ENCODE measurements around the gene OR13J1. TPM values are rescaled to one million over a fixed set of nuclear protein-coding genes. Genes with fewer than 3 reads are reported as not detected.

OR13J1 gene
- total and polyA plus RNA-seq, 4 donors = not detected

DNA sequence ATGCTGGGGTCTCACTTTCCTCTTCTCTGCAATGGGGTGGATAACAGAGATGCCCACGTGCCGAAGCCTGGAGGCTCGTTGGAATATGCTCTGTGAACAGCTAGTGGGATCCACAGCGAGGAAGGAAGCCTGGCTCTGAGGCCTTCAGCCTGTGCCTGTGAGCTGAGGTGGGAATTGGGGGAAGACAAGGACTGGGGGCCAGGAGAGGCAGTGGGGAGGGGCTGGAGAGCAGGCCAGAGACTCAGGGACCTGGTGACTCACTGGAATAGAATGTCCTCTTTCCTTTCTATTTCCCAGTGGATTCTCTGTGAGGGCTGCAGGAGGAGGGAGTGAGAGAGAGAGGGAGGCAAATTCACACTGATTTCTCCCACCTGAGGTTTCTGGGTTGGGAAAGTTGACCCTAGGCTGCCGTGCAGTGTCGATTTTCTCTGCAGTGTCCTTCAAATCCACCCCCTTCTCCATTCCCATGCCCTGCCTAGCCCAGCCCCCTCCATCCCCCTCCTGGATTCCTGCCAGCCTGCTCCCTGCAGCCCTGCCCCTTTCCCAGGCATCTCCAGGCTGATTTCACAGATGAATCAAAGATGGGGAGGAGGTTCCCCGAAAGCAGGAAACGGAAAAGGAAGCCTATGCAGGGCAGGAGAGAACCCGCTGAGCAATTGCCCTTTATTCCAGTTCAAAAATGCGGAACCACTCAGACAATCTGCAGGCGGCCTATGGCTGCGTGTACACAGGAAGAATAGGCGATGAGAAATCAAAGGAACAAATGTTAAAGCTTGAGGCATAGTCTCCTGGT lies 37.7 kb upstream of the OR13J1 start:
- Histone ChIP-seq H3K4me3 (no peak overlapping the region), H3K36me3 (ENCODE audit: control insufficient read depth in 4 of 4, insufficient read depth in 4 of 4, low read length in 4 of 4) (no peaks in the 10 kb centered on the region), H3K4me1 (ENCODE audit: control insufficient read depth in 5 of 5, insufficient read depth in 5 of 5, low read length in 5 of 5) (peaks cover 0 to 51% (median 41%) of the 10 kb centered on the region in 5 donors), H3K27me3 (ENCODE audit: control insufficient read depth in 3 of 3, insufficient read depth in 3 of 3, low read length in 2 of 3) (no peaks in the 10 kb centered on the region), H3K9ac (ENCODE audit: insufficient read depth in 1 of 2, low read length in 2 of 2) (peak overlapping the region in 1 of 2 donors; percentile 28), H3K9me3 (ENCODE audit: control insufficient read depth in 4 of 4, insufficient read depth in 3 of 4, low read length in 3 of 4) (no peaks in the 10 kb centered on the region), H3K27ac (ENCODE audit: low read depth in 1 of 2, low read length in 1 of 2) (peak overlapping the region; percentile 96 to 99)
- ATAC-seq (ENCODE audit: insufficient read depth, low FRiP score) (peak; percentile 54), DNase-seq (peak; percentile 87 to 90 (median 88))
- TF ChIP-seq, protein P1, sequence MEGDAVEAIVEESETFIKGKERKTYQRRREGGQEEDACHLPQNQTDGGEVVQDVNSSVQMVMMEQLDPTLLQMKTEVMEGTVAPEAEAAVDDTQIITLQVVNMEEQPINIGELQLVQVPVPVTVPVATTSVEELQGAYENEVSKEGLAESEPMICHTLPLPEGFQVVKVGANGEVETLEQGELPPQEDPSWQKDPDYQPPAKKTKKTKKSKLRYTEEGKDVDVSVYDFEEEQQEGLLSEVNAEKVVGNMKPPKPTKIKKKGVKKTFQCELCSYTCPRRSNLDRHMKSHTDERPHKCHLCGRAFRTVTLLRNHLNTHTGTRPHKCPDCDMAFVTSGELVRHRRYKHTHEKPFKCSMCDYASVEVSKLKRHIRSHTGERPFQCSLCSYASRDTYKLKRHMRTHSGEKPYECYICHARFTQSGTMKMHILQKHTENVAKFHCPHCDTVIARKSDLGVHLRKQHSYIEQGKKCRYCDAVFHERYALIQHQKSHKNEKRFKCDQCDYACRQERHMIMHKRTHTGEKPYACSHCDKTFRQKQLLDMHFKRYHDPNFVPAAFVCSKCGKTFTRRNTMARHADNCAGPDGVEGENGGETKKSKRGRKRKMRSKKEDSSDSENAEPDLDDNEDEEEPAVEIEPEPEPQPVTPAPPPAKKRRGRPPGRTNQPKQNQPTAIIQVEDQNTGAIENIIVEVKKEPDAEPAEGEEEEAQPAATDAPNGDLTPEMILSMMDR (IDR thresholded peaks at IDR 0.05; ENCODE audit: control extremely low read depth, extremely low read depth) = no peak
- WGBS, 2 donors = 19 to 20% methylated on average over 13 of the region's 13 CpGs

DNA sequence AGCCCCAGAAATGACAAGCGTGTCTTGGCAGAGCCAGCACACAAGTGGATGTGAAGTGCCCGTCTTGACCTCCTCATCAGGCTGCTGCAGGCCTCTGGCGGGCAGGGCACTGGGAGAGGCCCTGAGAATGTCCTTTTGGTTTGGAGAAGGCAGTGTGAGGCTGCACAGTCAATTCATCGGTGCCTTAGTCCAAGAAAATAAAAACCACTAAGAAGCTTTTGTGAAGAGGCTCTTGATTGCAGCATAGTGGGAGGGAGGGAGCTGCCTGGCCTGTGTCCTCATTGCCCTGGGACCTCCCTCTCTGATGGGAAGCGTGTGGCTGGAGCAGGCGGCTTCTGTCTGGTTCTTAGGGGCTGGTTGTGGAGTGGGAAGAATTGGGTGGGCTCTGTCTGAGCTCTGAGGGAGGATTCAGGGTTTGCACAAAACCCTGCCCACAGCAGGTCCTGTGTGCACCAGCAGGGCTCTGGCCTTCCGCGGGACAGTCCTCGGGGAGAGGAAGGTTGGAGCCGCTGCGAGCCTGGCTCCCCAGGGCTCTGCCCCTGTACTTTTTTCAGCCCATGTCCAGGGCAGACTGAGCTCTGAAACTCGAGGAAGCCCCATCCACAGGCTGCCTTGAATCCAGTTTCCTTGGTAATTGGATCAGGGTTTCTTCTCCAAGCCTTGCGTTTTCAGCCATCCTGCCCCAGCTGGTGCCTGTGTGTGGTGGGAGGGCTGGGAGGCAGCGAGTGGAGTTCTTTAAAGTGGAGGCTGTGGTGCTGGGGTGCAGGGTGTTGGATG lies 36.9 kb upstream of the OR13J1 start:
- TF ChIP-seq, protein P1 (IDR thresholded peaks at IDR 0.05; ENCODE audit: control extremely low read depth, extremely low read depth) = no peak
- Histone ChIP-seq H3K9ac (ENCODE audit: insufficient read depth in 1 of 2, low read length in 2 of 2) (peak overlapping the region in 1 of 2 donors; percentile 26), H3K9me3 (ENCODE audit: control insufficient read depth in 4 of 4, insufficient read depth in 3 of 4, low read length in 3 of 4) (no peaks in the 10 kb centered on the region), H3K27me3 (ENCODE audit: control insufficient read depth in 3 of 3, insufficient read depth in 3 of 3, low read length in 2 of 3) (no peaks in the 10 kb centered on the region), H3K27ac (ENCODE audit: low read depth in 1 of 2, low read length in 1 of 2) (peak overlapping the region; percentile 96 to 99), H3K36me3 (ENCODE audit: control insufficient read depth in 4 of 4, insufficient read depth in 4 of 4, low read length in 4 of 4) (no peaks in the 10 kb centered on the region), H3K4me3 (no peak overlapping the region), H3K4me1 (ENCODE audit: control insufficient read depth in 5 of 5, insufficient read depth in 5 of 5, low read length in 5 of 5) (peaks cover 0 to 51% (median 41%) of the 10 kb centered on the region in 5 donors)
- 31 to 57% methylated on average over 14 of the region's 14 CpGs for WGBS, 2 donors
- ATAC-seq (ENCODE audit: insufficient read depth, low FRiP score) = peak; percentile 39
- DNase-seq = peak; percentile 68 to 88 (median 78)

DNA sequence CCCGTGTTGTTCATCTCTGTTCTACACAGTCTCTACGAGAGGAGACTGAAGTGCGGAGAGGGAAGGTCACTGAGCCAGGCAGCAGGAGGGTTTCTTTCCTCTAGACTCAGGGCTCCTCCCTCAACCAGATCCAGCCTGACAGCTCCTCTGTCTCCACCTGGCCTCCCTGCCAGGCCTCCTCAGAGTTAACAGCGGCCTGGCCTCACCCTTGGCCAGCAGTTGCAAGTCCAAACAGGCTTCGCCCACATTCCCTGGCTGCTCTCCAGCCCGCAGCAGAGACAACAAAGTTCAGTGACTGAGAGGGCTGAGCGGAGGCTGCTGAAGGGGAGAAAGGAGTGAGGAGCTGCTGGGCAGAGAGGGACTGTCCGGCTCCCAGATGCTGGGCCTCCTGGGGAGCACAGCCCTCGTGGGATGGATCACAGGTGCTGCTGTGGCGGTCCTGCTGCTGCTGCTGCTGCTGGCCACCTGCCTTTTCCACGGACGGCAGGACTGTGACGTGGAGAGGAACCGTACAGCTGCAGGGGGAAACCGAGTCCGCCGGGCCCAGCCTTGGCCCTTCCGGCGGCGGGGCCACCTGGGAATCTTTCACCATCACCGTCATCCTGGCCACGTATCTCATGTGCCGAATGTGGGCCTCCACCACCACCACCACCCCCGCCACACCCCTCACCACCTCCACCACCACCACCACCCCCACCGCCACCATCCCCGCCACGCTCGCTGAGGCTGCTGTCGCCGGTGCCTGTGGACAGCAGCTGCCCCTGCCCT lies 35.9 kb upstream of the OR13J1 start, which contains the start of gene HRCT1:
Gene HRCT1, plus strand, starts transcription at position 291 of the 768 bp plus-strand sequence. Its CDS starts 86 bp downstream, at position 377.
- H3K9me3 ChIP-seq (ENCODE audit: control insufficient read depth in 4 of 4, insufficient read depth in 3 of 4, low read length in 3 of 4) = no peaks in the 10 kb centered on the region
- 45 to 77% methylated on average over 28 to 30 of the region's 30 CpGs for WGBS, 2 donors
- H3K4me3 ChIP-seq = no peak within 1 kb of the TSS
- H3K9ac ChIP-seq (ENCODE audit: insufficient read depth in 1 of 2, low read length in 2 of 2) = peak within 1 kb of the TSS in 1 of 2 donors; percentile 26
- ATAC-seq (ENCODE audit: insufficient read depth, low FRiP score) = peak; percentile 24
- peaks cover 0 to 50% (median 41%) of the 10 kb centered on the region in 5 donors for H3K4me1 ChIP-seq (ENCODE audit: control insufficient read depth in 5 of 5, insufficient read depth in 5 of 5, low read length in 5 of 5)
- peak; percentile 91 to 96 (median 94) for DNase-seq
- no peaks in the 10 kb centered on the region for H3K27me3 ChIP-seq (ENCODE audit: control insufficient read depth in 3 of 3, insufficient read depth in 3 of 3, low read length in 2 of 3)
- TF ChIP-seq, protein P1 (IDR thresholded peaks at IDR 0.05; ENCODE audit: control extremely low read depth, extremely low read depth) = no peak
- peak within 1 kb of the TSS; percentile 96 to 99 for H3K27ac ChIP-seq (ENCODE audit: low read depth in 1 of 2, low read length in 1 of 2)
- no peaks in the 10 kb centered on the region for H3K36me3 ChIP-seq (ENCODE audit: control insufficient read depth in 4 of 4, insufficient read depth in 4 of 4, low read length in 4 of 4)

Measured in lung (tissue), 12 donors.